ENCODE data around the gene BTBD10.

DNA sequence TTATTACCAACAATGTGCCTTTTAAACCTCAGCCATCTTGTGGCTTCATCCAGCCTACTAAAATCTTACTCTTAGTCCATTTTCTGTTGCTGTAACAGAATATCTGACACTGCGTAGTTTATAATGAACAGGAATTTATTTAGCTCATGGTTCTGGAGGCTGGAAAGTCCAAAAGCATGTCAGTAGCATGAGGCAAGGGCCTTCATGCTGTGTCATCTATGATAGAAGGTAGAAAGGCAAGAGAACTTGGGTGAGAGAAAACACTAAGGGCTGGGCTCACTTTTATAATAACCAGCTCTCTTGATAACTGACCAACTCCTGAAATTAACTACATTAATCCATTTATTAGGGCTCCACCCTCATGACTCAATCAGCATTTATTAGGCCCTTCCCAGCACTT, 13.5 kb downstream of the BTBD10 start:
- TF ChIP-seq CTCF (IDR thresholded peaks at IDR 0.05) (no peak), POLR2A (IDR thresholded peaks at IDR 0.05) (no peak)

Measured in adrenal gland (tissue), 5 donors.